ENCODE measurements around the gene RRAS2.
"Not testable (repeated sequence)": the region's sequence is repeated elsewhere in the genome, so short reads cannot be mapped to it uniquely, and the experiment has no call there.

DNA sequence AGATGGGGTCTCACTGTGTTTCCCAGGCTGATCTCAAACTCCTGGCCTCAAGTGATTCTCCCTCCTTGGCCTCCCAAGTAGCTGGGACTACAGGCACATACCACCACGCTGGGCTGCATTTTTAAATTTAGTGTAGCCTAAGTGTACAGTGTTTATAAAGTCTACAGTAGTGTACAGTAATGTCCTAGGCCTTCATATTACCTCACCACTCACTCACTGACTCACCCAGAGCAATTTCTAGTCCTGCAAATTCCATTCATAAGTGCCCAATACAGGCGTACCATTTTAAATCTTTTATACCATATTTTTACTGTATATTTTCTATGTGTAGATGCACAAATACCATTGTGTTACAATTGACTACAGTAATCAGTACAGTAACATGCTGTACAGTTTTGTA is 47.1 kb upstream of the RRAS2 start:
- not testable (repeated sequence) for TF ChIP-seq EZH2phosphoT487 (IDR thresholded peaks at IDR 0.05; ENCODE audit: low read length); EZH2 (optimal IDR thresholded peaks at IDR 0.05; ENCODE audit: low read depth, low read length)
- TF ChIP-seq, protein P1, sequence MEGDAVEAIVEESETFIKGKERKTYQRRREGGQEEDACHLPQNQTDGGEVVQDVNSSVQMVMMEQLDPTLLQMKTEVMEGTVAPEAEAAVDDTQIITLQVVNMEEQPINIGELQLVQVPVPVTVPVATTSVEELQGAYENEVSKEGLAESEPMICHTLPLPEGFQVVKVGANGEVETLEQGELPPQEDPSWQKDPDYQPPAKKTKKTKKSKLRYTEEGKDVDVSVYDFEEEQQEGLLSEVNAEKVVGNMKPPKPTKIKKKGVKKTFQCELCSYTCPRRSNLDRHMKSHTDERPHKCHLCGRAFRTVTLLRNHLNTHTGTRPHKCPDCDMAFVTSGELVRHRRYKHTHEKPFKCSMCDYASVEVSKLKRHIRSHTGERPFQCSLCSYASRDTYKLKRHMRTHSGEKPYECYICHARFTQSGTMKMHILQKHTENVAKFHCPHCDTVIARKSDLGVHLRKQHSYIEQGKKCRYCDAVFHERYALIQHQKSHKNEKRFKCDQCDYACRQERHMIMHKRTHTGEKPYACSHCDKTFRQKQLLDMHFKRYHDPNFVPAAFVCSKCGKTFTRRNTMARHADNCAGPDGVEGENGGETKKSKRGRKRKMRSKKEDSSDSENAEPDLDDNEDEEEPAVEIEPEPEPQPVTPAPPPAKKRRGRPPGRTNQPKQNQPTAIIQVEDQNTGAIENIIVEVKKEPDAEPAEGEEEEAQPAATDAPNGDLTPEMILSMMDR (IDR thresholded peaks at IDR 0.05; ENCODE audit: low read length), result not testable (repeated sequence)
